GM19395 (cell line): ENCODE measurements around the gene PCSK2.

Experiments used
- ATAC-seq: cut with Tn5 transposase; IDR thresholded peaks from one replicate; pipeline ENCODE4 v1.9.1; 2021; ENCODE audit warnings: mild to moderate bottlenecking, moderate library complexity; ENCODE audit not compliant: unreplicated experiment

Gene PCSK2

GRCh38 chr20:17524560-17524959, 297.7 kb downstream of the PCSK2 start:
- ATAC-seq = no peak

GRCh38 chr20:17525132-17525531, 298.3 kb downstream of the PCSK2 start:
- ATAC-seq = no peak

- peak; percentile 68 for ATAC-seq
These were observed 298.8 kb downstream of the PCSK2 start for GRCh38 chr20:17525650-17526049.

DNA sequence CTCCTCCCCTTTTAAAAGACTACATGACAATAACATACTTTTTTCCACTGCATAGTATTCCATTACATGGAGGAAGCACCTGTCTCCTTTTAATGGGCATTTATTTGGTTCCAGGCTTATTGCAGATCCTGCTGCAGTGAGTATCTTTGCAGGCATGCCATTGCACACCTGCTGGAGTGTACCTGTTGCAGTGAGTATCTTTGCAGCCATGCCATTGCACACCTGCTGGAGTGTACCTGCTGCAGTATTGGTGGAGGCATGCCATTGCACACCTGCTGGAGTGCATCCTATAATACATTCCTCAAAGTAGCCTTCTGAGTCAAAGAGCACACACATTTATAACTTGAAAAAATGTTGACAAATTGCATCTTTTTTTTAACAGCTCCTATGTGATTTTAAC, 302.7 kb downstream of the PCSK2 start:
- ATAC-seq = no peak

- no peak for ATAC-seq
These were observed 303.3 kb downstream of the PCSK2 start for GRCh38 chr20:17530153-17530552.

- no peak for ATAC-seq
These were observed 304.1 kb downstream of the PCSK2 start, which contains the start of gene BFSP1 for GRCh38 chr20:17530716-17531664. TSS of gene BFSP1 (minus strand) at chr20:17531379. CDS start at chr20:17531329, 50 bp downstream.

DNA sequence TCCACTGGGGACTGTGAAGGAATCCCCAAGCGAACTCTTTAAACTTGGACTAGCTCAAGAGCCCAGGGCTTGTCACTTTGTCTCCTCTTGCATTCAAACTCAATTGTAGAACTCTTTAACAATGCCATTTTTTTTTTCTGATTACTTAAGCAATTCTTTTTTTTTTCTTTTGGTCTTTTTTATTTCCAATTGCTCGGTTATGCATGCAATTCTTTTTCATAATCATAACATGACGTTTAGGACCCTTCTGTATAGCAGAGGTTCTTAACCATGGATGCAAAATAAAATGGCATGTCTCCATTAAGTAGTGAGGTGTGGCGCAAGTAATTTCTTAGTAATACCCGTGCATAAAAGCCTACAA, 304.8 kb downstream of the PCSK2 start:
- no peak for ATAC-seq

- no peak for ATAC-seq
These were observed 306.6 kb downstream of the PCSK2 start for GRCh38 chr20:17533396-17533795.

DNA sequence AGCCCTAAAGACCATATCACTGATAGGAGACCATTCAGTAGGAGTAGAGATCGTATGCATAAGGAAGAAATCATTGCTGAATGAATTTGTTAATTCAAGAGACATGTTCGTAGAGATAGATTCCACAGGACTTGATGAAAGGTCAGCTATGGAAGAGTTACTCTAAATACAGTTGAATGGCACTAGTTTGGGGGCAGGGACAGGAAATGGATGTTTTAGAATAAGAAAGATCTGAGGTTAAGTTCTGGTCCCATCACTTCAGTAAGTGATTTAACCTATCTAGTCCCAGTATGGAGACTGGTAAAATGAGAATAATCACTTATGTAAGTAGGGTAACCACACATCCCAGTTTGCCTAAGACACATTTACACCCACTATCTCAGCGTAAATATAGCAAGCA, 307.2 kb downstream of the PCSK2 start:
- ATAC-seq = no peak
